Globus pallidus (tissue), 1 donor: ENCODE measurements around the gene FRMD8.

Experiments used
- DNase-seq: peaks from one replicate; pipeline ENCODE4 v3.0.0-alpha.2; 2015; ENCODE audit warnings: low spot score

FRMD8 gene

GRCh38 chr11:65454311-65454695 lies 67.9 kb downstream of the FRMD8 start:
- no peak for DNase-seq

- DNase-seq, result peak; percentile 90
Observed at GRCh38 chr11:65454696-65455456, 68.4 kb downstream of the FRMD8 start.

- DNase-seq, result no peak
Observed at GRCh38 chr11:65456418-65456817, 70.0 kb downstream of the FRMD8 start.

GRCh38 chr11:65459552-65459951 lies 73.1 kb downstream of the FRMD8 start:
- no peak for DNase-seq
